GM13977 (cell line): ENCODE data around the gene KRT3.

Experiments used
- DNase-seq: peaks from one replicate; pipeline ENCODE4 v3.0.0; 2012; ENCODE audit warnings: low spot score
- in situ Hi-C: fragments of 300-500 bp; cut with MboI; formaldehyde crosslinking; loops from one replicate; pipeline ENCODE4 v1.12.0; 2022; ENCODE audit warnings: low sequenced_read_pairs, low pct_unique_long_range_greater_than_20kb, mixed read lengths, inconsistent platforms; ENCODE audit not compliant: unreplicated experiment
- TF ChIP-seq, protein P1 (sequence below): IDR thresholded peaks from 2 replicates; pipeline ENCODE4 v1.5.1; 2012; ENCODE audit warnings: mild to moderate bottlenecking, control low read depth; ENCODE audit not compliant: insufficient read depth; ENCODE audit errors: extremely low read depth, missing control alignments

The KRT3 gene

DNA sequence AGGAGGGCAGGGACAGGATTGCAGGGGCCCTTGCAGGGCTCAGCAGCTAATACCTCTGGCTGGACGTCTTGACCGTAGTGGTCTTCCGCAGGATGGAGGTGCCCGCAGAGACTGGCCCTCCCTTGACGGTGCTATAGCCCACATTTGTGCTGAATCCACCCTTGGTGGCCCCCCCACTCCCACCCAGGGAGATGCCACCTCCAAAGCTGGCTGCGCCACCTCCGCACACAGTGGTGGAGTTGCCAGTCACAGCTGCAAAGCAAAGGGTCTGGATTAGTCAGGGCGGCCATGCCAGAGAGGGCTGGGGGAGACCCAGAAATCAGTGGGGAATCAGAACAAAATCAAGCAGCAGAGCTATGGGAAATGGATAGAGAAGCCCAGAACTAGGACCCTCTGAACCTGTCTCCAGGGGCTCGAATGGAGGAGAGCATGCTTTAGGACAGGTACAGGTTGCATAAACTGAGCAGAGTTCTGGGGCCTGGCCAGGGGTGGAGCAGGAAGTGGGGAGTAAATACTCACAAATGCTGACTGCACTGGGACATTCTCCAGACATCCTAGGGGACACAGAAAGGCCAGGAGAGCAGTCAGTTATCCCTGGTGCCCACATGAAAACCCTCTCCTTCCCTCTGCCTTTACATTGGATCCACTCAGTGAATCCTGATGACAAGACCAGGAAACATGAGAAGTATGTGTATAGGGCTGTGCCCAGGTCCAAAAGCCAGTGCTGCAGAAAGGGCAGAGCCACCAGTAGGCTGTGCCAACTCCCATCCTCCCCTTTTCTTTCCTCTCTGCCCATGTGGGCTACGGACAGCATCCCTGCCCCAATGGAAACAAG, 26.1 kb upstream of the KRT3 start:
- TF ChIP-seq, protein P1, sequence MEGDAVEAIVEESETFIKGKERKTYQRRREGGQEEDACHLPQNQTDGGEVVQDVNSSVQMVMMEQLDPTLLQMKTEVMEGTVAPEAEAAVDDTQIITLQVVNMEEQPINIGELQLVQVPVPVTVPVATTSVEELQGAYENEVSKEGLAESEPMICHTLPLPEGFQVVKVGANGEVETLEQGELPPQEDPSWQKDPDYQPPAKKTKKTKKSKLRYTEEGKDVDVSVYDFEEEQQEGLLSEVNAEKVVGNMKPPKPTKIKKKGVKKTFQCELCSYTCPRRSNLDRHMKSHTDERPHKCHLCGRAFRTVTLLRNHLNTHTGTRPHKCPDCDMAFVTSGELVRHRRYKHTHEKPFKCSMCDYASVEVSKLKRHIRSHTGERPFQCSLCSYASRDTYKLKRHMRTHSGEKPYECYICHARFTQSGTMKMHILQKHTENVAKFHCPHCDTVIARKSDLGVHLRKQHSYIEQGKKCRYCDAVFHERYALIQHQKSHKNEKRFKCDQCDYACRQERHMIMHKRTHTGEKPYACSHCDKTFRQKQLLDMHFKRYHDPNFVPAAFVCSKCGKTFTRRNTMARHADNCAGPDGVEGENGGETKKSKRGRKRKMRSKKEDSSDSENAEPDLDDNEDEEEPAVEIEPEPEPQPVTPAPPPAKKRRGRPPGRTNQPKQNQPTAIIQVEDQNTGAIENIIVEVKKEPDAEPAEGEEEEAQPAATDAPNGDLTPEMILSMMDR: no peak
- no peak for DNase-seq
- in situ Hi-C loops: no loop called here

DNA sequence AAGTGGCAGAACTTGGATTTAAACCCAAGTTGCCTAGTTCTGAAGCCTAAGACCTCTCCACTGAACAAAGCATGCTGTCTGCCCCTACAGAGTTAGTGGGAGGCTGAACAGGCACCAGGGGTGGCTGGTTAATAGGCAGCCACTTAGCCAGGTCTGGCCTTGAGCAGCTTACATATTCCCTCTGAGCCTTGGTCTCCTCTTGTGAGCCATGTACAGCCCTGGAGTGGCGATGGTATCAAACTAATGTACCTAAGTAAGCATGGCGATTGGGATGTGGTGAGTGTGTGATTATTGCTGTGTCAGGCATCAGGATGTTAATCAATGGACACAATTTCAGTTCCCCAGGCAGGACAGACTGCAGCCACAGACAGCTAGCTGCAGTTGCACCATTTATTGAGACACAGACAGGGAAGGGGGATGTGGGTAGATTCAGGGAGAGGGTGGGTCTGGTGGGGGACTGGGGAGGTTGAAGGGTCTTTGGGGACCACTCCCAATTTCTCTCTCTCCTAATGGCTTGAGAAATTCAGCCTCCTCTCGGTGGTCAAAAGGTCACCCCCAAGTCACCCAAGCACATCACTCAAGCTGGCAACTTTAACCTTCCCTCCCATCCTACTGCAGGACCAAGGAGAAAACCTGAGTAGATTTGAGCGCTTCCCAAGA, 25.3 kb upstream of the KRT3 start:
- DNase-seq: no peak
- in situ Hi-C loops: no loop called here
- TF ChIP-seq, protein P1: no peak

DNA sequence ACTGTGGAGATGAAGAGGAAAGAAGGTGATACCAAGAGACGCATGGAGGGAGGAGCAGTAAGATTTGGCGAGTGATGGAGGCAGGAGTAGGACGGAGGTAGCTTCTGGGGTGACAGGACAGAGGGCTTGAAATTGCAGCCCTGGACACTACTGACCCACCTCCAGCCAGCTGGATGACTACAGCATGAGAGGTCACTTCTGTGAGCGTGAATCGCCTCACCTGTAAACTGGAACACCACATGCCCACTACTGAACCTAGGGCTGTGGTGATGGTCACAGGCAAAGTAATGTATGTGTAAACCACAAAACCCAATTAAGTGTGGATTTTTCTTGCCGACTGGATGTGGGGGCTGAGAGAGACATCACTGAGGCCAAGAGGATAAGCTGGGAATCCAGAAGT, 24.6 kb upstream of the KRT3 start:
- TF ChIP-seq, protein P1: no peak
- no peak for DNase-seq
- in situ Hi-C loops: no loop called here

DNA sequence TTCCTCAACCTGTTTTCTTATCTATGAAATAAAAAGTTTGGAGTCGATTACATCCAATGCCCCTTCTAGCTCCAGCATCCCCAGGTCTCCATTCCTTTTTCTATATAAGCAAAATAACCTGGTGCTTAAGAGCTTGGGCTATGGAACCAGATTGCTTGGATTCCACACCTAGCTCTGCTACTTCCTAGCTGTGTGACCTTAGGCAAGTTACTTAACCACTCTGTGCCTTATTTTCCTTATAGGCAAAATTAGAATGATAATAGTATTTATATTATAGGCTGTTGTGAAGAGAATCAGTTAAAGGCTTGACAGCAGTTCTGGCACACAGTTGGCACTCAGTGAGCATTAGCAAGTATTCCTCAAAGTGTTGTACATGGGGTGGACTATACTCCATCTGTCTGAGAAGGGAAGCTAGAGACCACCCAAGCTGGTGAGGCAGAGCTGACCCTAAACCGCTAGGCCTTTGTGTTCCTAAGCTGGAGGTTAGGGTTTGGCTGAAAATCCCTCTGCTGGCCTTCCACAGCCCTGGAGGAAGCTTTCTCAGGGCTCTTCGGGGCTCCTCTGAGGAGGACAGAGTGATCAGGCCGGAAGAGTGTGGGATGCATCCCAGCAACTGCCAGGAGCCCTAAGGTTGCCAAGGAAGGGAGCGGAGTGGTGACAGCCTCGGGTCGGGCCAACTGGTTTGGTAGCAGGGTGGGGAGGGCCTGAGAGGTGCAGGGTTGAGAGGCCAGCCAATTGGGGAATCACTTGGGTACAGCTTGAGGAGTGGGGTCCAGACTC, 24.0 kb upstream of the KRT3 start:
- TF ChIP-seq, protein P1: no peak
- in situ Hi-C loops: no loop called here
- no peak for DNase-seq

DNA sequence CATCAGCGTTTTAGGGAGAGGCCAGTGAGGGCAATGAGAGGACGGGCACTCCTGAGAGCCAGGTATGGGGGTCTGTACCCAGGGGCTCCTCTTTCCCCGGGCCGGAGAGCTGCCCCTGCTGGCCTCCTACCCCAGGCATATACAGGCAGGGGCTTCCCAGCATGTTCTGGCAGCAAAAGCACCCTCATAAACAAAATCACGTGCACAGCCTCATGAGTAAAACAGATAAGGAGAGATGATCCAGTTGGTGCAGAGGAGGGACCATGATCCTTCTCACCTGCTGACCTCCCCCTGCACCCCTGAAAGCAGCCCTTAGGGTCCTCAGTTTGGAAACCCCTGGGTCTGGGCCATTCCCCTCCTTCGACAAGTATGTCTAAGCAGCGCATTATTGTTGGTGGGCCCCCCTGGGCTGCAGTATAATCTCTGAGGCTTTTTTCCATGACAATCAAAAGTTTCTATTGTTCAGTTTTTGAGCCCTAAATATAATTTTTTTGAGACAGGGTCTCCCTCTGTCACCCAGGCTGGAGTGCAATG, 23.0 kb upstream of the KRT3 start:
- TF ChIP-seq, protein P1: no peak
- DNase-seq: no peak
- in situ Hi-C loops: no loop called here

DNA sequence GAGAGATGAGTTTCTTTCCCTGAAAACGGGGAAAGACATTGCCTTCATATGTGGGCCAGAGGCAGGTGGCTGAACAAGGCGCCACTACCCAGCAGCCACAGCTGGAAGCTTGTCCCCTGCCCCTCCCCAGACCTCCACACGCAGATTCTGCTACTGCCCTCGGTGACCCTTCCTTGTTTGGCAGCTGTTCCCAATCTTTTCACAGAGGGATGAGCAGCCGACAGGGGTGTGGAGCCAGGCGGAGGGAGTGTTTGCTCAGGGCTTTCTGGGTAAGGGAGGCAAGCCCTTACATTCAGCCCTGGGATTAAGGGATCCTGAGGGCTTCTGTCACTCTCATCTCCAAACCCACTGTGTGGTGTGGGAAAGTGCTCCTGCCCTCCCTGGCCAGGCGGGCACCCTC, 22.5 kb upstream of the KRT3 start:
- no peak for DNase-seq
- TF ChIP-seq, protein P1: no peak
- in situ Hi-C loops: no loop called here
